ENCODE data around the gene HIBCH.

DNA sequence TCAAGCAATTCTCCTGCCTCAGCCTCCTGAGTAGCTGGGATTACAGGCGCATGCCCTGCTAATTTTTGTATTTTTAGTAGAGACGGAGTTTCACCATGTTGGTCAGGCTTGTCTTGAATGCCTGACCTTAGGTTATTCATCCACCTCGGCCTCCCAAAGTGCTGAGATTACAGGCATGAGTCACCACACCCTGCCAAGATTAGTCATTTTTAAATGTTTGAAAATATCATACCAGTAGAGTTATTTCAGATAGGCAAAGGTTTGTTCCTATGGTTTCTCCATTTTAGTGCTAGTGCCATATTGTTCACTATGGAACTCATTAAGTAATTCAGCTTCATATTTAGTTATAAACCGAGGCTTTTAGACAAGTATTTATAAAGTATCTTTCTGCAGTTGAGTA lies 52.3 kb downstream of the HIBCH start:
- TF ChIP-seq, protein P1, sequence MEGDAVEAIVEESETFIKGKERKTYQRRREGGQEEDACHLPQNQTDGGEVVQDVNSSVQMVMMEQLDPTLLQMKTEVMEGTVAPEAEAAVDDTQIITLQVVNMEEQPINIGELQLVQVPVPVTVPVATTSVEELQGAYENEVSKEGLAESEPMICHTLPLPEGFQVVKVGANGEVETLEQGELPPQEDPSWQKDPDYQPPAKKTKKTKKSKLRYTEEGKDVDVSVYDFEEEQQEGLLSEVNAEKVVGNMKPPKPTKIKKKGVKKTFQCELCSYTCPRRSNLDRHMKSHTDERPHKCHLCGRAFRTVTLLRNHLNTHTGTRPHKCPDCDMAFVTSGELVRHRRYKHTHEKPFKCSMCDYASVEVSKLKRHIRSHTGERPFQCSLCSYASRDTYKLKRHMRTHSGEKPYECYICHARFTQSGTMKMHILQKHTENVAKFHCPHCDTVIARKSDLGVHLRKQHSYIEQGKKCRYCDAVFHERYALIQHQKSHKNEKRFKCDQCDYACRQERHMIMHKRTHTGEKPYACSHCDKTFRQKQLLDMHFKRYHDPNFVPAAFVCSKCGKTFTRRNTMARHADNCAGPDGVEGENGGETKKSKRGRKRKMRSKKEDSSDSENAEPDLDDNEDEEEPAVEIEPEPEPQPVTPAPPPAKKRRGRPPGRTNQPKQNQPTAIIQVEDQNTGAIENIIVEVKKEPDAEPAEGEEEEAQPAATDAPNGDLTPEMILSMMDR (IDR thresholded peaks at IDR 0.05; ENCODE audit: extremely low read depth in 1 of 2, insufficient read depth in 1 of 2, low read depth in 1 of 2, low read length in 2 of 2), result no peak
- no peak for TF ChIP-seq POLR2AphosphoS5 (IDR thresholded peaks at IDR 0.05; ENCODE audit: insufficient read depth, low read depth, low read length)
